ENCODE measurements around the gene EIF4G1.

DNA sequence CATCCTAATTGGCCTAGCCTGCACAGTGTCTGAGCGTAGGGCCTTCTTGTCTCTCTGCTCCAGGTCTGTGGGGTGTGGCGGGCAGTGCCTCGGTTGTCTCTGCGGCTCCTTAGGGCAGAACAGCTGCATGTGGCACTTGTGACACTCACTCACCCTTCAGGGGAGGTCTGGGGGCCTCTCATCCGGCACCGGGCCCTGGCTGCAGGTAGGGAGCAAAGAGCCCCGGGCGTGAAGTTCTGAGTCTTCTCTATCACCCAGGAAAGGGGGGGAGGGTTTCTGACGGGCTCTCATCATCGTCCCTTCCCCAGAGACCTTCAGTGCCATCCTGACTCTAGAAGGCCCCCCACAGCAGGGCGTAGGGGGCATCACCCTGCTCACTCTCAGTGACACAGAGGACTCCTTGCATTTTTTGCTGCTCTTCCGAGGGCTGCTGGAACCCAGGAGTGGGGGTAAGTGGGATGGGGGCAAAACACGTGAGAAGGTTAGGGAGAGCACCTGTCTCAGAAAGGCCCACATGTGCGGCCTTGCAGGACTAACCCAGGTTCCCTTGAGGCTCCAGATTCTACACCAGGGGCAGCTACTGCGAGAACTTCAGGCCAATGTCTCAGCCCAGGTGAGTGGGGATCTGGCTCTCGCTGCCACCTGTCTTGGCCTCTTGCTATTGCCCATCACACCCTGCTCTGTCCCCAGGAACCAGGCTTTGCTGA lies 68.1 kb downstream of the EIF4G1 start:
- TF ChIP-seq POLR2A (IDR thresholded peaks at IDR 0.05; ENCODE audit: low read depth, low read length) (no peak), TAF1 (IDR thresholded peaks at IDR 0.05; ENCODE audit: low read depth, low read length) (no peak)
